ENCODE measurements around the gene UBE3D. TPM values are rescaled to one million over a fixed set of nuclear protein-coding genes. Genes with fewer than 3 reads are reported as not detected.
"Not testable (repeated sequence)": the region's sequence is repeated elsewhere in the genome, so short reads cannot be mapped to it uniquely, and the experiment has no call there.

Gene UBE3D
- total RNA-seq, 1 experiment from 2014 or later = 9.5 TPM

- H3K9me3 Mint-ChIP-seq (ENCODE audit: low read depth, unreplicated experiment) = peaks cover 2% of the 10 kb centered on the region
- H3K4me1 Mint-ChIP-seq (ENCODE audit: low read depth, unreplicated experiment) = no peaks in the 10 kb centered on the region
- no peak for DNase-seq
- H3K4me3 Mint-ChIP-seq (ENCODE audit: low read depth, unreplicated experiment) = no peak overlapping the region
- H3K36me3 Mint-ChIP-seq (ENCODE audit: insufficient read depth, unreplicated experiment) = no peaks in the 10 kb centered on the region
- no peaks in the 10 kb centered on the region for H3K27me3 Mint-ChIP-seq (ENCODE audit: unreplicated experiment)
- CTCF ChIA-PET = interaction anchor here (0.6 kb wide), 1 partner anchor 628 kb away, joined by 3 read pairs; no protein-coding TSS in a partner anchor
- no peak overlapping the region for H3K27ac Mint-ChIP-seq (ENCODE audit: unreplicated experiment)
- TF ChIP-seq CTCF (IDR thresholded peaks at IDR 0.05; ENCODE audit: unreplicated experiment) = no peak
- no TSS peak for BruUV-seq (replicated peaks)
- intact Hi-C loops (cut with micrococcal nuclease; ENCODE audit: unreplicated experiment) = no loop called here
Observed at GRCh38 chr6:82902290-82902689, 163.4 kb downstream of the UBE3D start.

- H3K4me1 Mint-ChIP-seq (ENCODE audit: low read depth, unreplicated experiment) = no peaks in the 10 kb centered on the region
- H3K9me3 Mint-ChIP-seq (ENCODE audit: low read depth, unreplicated experiment) = peaks cover 2% of the 10 kb centered on the region
- H3K36me3 Mint-ChIP-seq (ENCODE audit: insufficient read depth, unreplicated experiment) = no peaks in the 10 kb centered on the region
- no peak overlapping the region for H3K4me3 Mint-ChIP-seq (ENCODE audit: low read depth, unreplicated experiment)
- no peak for DNase-seq
- H3K27ac Mint-ChIP-seq (ENCODE audit: unreplicated experiment) = no peak overlapping the region
- BruUV-seq (replicated peaks) = no TSS peak
- intact Hi-C loops (cut with micrococcal nuclease; ENCODE audit: unreplicated experiment) = no loop called here
- CTCF ChIA-PET = no interaction called here
- TF ChIP-seq CTCF (IDR thresholded peaks at IDR 0.05; ENCODE audit: unreplicated experiment) = no peak
- H3K27me3 Mint-ChIP-seq (ENCODE audit: unreplicated experiment) = no peaks in the 10 kb centered on the region
Observed at GRCh38 chr6:82894653-82895259, 170.9 kb downstream of the UBE3D start.

- no peaks in the 10 kb centered on the region for H3K27me3 Mint-ChIP-seq (ENCODE audit: unreplicated experiment)
- intact Hi-C loops (cut with micrococcal nuclease; ENCODE audit: unreplicated experiment) = no loop called here
- BruUV-seq (replicated peaks) = no TSS peak
- H3K4me1 Mint-ChIP-seq (ENCODE audit: low read depth, unreplicated experiment) = no peaks in the 10 kb centered on the region
- no peak for TF ChIP-seq CTCF (IDR thresholded peaks at IDR 0.05; ENCODE audit: unreplicated experiment)
- DNase-seq = no peak
- H3K27ac Mint-ChIP-seq (ENCODE audit: unreplicated experiment) = no peak overlapping the region
- CTCF ChIA-PET = no interaction called here
- no peaks in the 10 kb centered on the region for H3K36me3 Mint-ChIP-seq (ENCODE audit: insufficient read depth, unreplicated experiment)
- no peak overlapping the region for H3K4me3 Mint-ChIP-seq (ENCODE audit: low read depth, unreplicated experiment)
- peaks cover 2% of the 10 kb centered on the region for H3K9me3 Mint-ChIP-seq (ENCODE audit: low read depth, unreplicated experiment)
Observed at GRCh38 chr6:82893889-82894652, 171.6 kb downstream of the UBE3D start.

GRCh38 chr6:82891503-82891902 lies 174.1 kb downstream of the UBE3D start:
- DNase-seq; intact Hi-C loops (cut with micrococcal nuclease; ENCODE audit: unreplicated experiment); BruUV-seq (replicated peaks); H3K27ac Mint-ChIP-seq (ENCODE audit: unreplicated experiment); H3K4me1 Mint-ChIP-seq (ENCODE audit: low read depth, unreplicated experiment); H3K4me3 Mint-ChIP-seq (ENCODE audit: low read depth, unreplicated experiment); CTCF ChIA-PET; H3K36me3 Mint-ChIP-seq (ENCODE audit: insufficient read depth, unreplicated experiment); H3K27me3 Mint-ChIP-seq (ENCODE audit: unreplicated experiment); H3K9me3 Mint-ChIP-seq (ENCODE audit: low read depth, unreplicated experiment): not testable (repeated sequence)

- CTCF ChIA-PET = no interaction called here
- no TSS peak for BruUV-seq (replicated peaks)
- Mint-ChIP-seq H3K4me1 (ENCODE audit: low read depth, unreplicated experiment) (no peaks in the 10 kb centered on the region), H3K27me3 (ENCODE audit: unreplicated experiment) (no peaks in the 10 kb centered on the region), H3K36me3 (ENCODE audit: insufficient read depth, unreplicated experiment) (no peaks in the 10 kb centered on the region), H3K4me3 (ENCODE audit: low read depth, unreplicated experiment) (no peak overlapping the region), H3K27ac (ENCODE audit: unreplicated experiment) (no peak overlapping the region), H3K9me3 (ENCODE audit: low read depth, unreplicated experiment) (no peaks in the 10 kb centered on the region)
- no peak for DNase-seq
- TF ChIP-seq CTCF (IDR thresholded peaks at IDR 0.05; ENCODE audit: unreplicated experiment) = no peak
- intact Hi-C loops (cut with micrococcal nuclease; ENCODE audit: unreplicated experiment) = no loop called here
Observed at GRCh38 chr6:82891076-82891475, 174.6 kb downstream of the UBE3D start.
